SK-N-SH treated with all-trans-retinoic acid at 6 μM for 48 hours (cell line): ENCODE measurements around the gene VCL.

Experiments
- ATAC-seq: fragments of 200-7000 bp; cut with Tn5 transposase; 3 replicates; pipeline ENCODE4 v1.9.1; 2020; ENCODE audit warnings: mild to moderate bottlenecking, moderate library complexity
- ARNTL ChIP-seq: fragments of 450-650 bp; formaldehyde crosslinking; IDR thresholded peaks from 2 replicates; pipeline ENCODE4 v1.5.0; 2020; ENCODE audit warnings: low read depth, mild to moderate bottlenecking, moderate library complexity, borderline replicate concordance
- BACH2 ChIP-seq: fragments of 250-450 bp; sonication (Bioruptor Pico); IDR thresholded peaks from 2 replicates; pipeline ENCODE4 v1.9.0; 2021; ENCODE audit warnings: mild to moderate bottlenecking, borderline replicate concordance
- CSDC2 ChIP-seq: fragments of 250-450 bp; sonication (Bioruptor Pico); IDR thresholded peaks from 2 replicates; pipeline ENCODE4 v1.5.0; 2020; ENCODE audit warnings: mild to moderate bottlenecking, moderate library complexity
- ESRRG ChIP-seq: fragments of 250-450 bp; sonication (Bioruptor Pico); IDR thresholded peaks from 2 replicates; pipeline ENCODE4 v1.6.1; 2021; ENCODE audit warnings: mild to moderate bottlenecking
- GLIS3 ChIP-seq: fragments of 250-450 bp; sonication (Bioruptor Pico); IDR thresholded peaks from 2 replicates; pipeline ENCODE4 v1.5.0; 2020; ENCODE audit warnings: mild to moderate bottlenecking, moderate library complexity
- ISL1 ChIP-seq: fragments of 250-450 bp; sonication (Bioruptor Pico); IDR thresholded peaks from 2 replicates; pipeline ENCODE4 v2.1.2; 2022; ENCODE audit warnings: mild to moderate bottlenecking, moderate library complexity
- OSR1 ChIP-seq: fragments of 250-450 bp; sonication (Bioruptor Pico); IDR thresholded peaks from 2 replicates; pipeline ENCODE4 v1.8.0; 2022; ENCODE audit warnings: moderate library complexity, mild to moderate bottlenecking, inconsistent platforms
- POU6F1 ChIP-seq: fragments of 250-450 bp; sonication (Bioruptor Pico); IDR thresholded peaks from 2 replicates; pipeline ENCODE4 v1.8.0; 2021; ENCODE audit warnings: low read depth, mild to moderate bottlenecking, moderate library complexity, borderline replicate concordance
- RARB ChIP-seq: fragments of 250-450 bp; sonication (Bioruptor Pico); IDR thresholded peaks from 2 replicates; pipeline ENCODE4 v1.8.0; 2021; ENCODE audit warnings: mild to moderate bottlenecking, moderate library complexity
- SNAI2 ChIP-seq: fragments of 250-450 bp; sonication (Bioruptor Pico); IDR thresholded peaks from 2 replicates; pipeline ENCODE4 v1.5.0; 2020; ENCODE audit warnings: mild to moderate bottlenecking, moderate library complexity
- TCF4 ChIP-seq: fragments of 250-450 bp; sonication (Bioruptor Pico); IDR thresholded peaks from 2 replicates; pipeline ENCODE4 v1.8.0; 2021; ENCODE audit warnings: mild to moderate bottlenecking, moderate library complexity, borderline replicate concordance
- TOX ChIP-seq: fragments of 250-450 bp; sonication (Bioruptor Pico); IDR thresholded peaks from 2 replicates; pipeline ENCODE4 v1.8.0; 2021; ENCODE audit warnings: mild to moderate bottlenecking, moderate library complexity, borderline replicate concordance
- TSHZ2 ChIP-seq: fragments of 250-450 bp; sonication (Bioruptor Pico); IDR thresholded peaks from 2 replicates; pipeline ENCODE4 v1.5.0; 2020; ENCODE audit warnings: mild to moderate bottlenecking, moderate library complexity
- ZC3H10 ChIP-seq: fragments of 250-450 bp; sonication (Bioruptor Pico); IDR thresholded peaks from 2 replicates; pipeline ENCODE4 v1.5.1; 2021; ENCODE audit warnings: mild to moderate bottlenecking, moderate library complexity
- ZFP3 ChIP-seq: fragments of 250-450 bp; sonication (Bioruptor Pico); IDR thresholded peaks from 2 replicates; pipeline ENCODE4 v1.5.0; 2020; ENCODE audit warnings: mild to moderate bottlenecking, moderate library complexity
- ZFP30 ChIP-seq: fragments of 450-650 bp; formaldehyde crosslinking; IDR thresholded peaks from 2 replicates; pipeline ENCODE4 v1.5.0; 2022; ENCODE audit warnings: mild to moderate bottlenecking, moderate library complexity
- ZNF565 ChIP-seq: fragments of 450-650 bp; formaldehyde crosslinking; conservative IDR thresholded peaks from 2 replicates; pipeline ENCODE4 v1.5.0; 2020; ENCODE audit warnings: low read depth, mild to moderate bottlenecking, moderate library complexity
- ZNF8 ChIP-seq: fragments of 450-650 bp; formaldehyde crosslinking; IDR thresholded peaks from 2 replicates; pipeline ENCODE4 v1.5.0; 2020; ENCODE audit warnings: mild to moderate bottlenecking, moderate library complexity
- TF ChIP-seq, protein P1 (sequence below): fragments of 250-450 bp; sonication (Bioruptor Pico); IDR thresholded peaks from 2 replicates; pipeline ENCODE4 v1.8.0; 2020; ENCODE audit warnings: mild to moderate bottlenecking, moderate library complexity, borderline replicate concordance
- TF ChIP-seq, protein P2 (sequence below): fragments of 250-450 bp; sonication (Bioruptor Pico); IDR thresholded peaks from 2 replicates; pipeline ENCODE4 v1.5.1; 2020; ENCODE audit warnings: low read depth, mild to moderate bottlenecking, moderate library complexity

VCL gene

DNA sequence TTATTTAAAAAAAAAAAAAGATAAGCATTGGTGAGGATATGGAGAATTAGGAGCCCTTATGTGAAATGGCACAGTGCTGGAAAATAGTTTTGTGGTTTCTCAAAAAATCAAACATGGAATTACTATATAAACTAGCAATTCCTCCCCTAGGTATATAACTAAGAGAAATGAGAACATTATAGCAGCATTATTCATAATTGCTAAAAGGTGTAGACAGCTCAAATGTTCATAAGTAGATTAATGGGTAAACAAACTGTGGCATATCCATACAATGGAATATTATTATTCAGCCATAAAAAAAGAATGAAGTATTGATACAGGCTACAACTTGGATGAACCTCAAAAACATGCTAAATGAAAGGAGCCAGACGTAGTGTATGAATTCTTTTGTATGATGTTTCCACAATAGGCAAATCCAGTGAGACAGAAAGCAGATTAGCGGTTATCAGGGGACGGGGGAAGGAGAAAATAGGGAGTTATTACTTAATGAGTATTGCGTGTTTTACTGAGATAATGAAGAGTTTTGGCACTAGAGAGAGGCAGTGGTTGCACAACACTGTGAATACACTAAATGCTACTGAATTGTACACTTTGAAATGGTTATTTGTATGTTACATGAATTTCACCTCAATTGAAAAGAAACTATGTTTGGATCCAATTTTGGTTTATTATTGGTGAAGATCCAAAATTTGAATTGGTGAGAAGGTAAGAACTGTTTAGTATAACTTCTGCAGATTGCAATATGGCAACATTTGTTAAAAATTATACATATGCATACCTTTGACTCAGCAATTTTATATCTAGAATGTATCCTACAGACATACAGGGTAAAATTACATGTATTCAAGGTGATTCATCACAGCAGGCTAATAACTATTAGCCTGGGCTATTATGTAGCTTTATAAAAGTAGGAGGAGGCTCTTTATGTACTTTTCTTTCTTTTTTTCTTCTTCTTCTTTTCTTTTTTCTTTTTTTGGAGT is 69.7 kb downstream of the VCL start:
- ATAC-seq: peak; percentile 52
- TF ChIP-seq RARB (CRISPR knock-in tag) (no peak), TCF4 (CRISPR knock-in tag) (no peak), ZNF565 (no peak), ARNTL (no peak), CSDC2 (no peak), GLIS3 (CRISPR knock-in tag) (no peak), ESRRG (CRISPR knock-in tag) (no peak), ZNF8 (CRISPR knock-in tag) (peak; percentile 75; the same call in 1 of the 2 replicates), ZFP30 (CRISPR knock-in tag) (no peak), ZC3H10 (CRISPR knock-in tag) (no peak), ZFP3 (CRISPR knock-in tag) (no peak), ISL1 (CRISPR knock-in tag) (peak; percentile 57), BACH2 (no peak), POU6F1 (no peak), OSR1 (no peak)
- TF ChIP-seq, protein P1, sequence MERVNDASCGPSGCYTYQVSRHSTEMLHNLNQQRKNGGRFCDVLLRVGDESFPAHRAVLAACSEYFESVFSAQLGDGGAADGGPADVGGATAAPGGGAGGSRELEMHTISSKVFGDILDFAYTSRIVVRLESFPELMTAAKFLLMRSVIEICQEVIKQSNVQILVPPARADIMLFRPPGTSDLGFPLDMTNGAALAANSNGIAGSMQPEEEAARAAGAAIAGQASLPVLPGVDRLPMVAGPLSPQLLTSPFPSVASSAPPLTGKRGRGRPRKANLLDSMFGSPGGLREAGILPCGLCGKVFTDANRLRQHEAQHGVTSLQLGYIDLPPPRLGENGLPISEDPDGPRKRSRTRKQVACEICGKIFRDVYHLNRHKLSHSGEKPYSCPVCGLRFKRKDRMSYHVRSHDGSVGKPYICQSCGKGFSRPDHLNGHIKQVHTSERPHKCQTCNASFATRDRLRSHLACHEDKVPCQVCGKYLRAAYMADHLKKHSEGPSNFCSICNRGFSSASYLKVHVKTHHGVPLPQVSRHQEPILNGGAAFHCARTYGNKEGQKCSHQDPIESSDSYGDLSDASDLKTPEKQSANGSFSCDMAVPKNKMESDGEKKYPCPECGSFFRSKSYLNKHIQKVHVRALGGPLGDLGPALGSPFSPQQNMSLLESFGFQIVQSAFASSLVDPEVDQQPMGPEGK (CRISPR knock-in tag): no peak

- TF ChIP-seq ZNF565: no peak
- TF ChIP-seq, protein P1 (CRISPR knock-in tag): no peak
- TF ChIP-seq, protein P2, sequence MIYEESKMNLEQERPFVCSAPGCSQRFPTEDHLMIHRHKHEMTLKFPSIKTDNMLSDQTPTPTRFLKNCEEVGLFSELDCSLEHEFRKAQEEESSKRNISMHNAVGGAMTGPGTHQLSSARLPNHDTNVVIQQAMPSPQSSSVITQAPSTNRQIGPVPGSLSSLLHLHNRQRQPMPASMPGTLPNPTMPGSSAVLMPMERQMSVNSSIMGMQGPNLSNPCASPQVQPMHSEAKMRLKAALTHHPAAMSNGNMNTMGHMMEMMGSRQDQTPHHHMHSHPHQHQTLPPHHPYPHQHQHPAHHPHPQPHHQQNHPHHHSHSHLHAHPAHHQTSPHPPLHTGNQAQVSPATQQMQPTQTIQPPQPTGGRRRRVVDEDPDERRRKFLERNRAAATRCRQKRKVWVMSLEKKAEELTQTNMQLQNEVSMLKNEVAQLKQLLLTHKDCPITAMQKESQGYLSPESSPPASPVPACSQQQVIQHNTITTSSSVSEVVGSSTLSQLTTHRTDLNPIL: peak; percentile 53; the same call in 1 of the 2 replicates
- TF ChIP-seq ESRRG (CRISPR knock-in tag): no peak
- no peak for TF ChIP-seq TSHZ2 (CRISPR knock-in tag)
- TF ChIP-seq POU6F1: no peak
- TF ChIP-seq ZNF8 (CRISPR knock-in tag): no peak
- TF ChIP-seq GLIS3 (CRISPR knock-in tag): 0 out of 2 replicates have a peak, but pooled peaks have one; percentile 60
- TF ChIP-seq TOX (CRISPR knock-in tag): no peak
- no peak for TF ChIP-seq ARNTL
- TF ChIP-seq CSDC2: peak; percentile 67; the same call in 1 of the 2 replicates
- no peak for TF ChIP-seq SNAI2 (CRISPR knock-in tag)
- TF ChIP-seq ISL1 (CRISPR knock-in tag): peak; percentile 86
- ATAC-seq: peak; percentile 86
Observed at GRCh38 chr10:74071157-74071556, 73.2 kb downstream of the VCL start.
